LNCAP (cell line): ENCODE results near the gene PATJ.

Source experiments
- CTCF ChIP-seq: fragments of 450-650 bp; IDR thresholded peaks from 2 replicates; pipeline ENCODE4 v1.5.1; 2017; ENCODE audit warnings: mild to moderate bottlenecking

The PATJ gene

DNA sequence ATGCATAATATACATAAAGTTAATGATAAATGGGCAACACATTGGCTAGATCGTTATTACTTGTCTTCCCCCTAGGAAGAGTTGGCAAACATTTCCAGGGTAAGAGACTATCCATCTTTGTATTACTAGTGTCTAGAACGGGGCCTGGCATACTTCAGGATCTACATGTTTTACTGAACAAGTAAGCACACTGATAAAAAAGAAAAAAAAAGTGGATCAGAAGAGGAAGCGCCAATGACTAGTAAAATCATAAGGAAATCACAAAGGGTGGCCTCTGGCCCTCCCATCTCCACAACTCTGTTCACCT is 17.8 kb upstream of the PATJ start:
- no peak for TF ChIP-seq CTCF

- no peak for TF ChIP-seq CTCF
These were observed 17.2 kb upstream of the PATJ start, which contains the start of gene TM2D1 for GRCh38 chr1:61724813-61725694. Gene TM2D1, minus strand, starts transcription at chr1:61725141. Its CDS starts 21 bp downstream, at chr1:61725120.

GRCh38 chr1:61727544-61727943 is 14.7 kb upstream of the PATJ start:
- TF ChIP-seq CTCF, result no peak

DNA sequence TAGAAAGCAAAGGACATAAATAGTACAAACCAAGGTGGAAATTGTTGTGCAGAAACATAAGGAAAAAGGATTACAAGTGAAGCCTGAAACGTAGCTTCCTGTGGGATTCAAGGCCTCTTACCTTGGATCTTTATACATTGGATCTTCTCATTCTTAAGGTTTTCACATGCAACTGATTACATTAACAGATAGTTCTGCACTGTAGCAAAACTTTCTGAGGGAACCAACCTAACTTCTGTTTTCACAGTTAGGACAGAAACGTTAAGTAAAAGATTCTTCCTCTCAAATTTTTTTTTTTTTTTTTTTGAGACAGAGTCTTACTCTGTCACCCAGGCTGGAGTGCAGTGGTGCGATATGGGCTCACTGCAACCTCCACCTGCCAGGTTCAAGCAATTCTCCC is 9.6 kb upstream of the PATJ start:
- TF ChIP-seq CTCF, result no peak

GRCh38 chr1:61740751-61741700 is 1.3 kb upstream of the PATJ start:
- no peak for TF ChIP-seq CTCF

- TF ChIP-seq CTCF, result no peak
These were observed 545 bp downstream of the PATJ start for GRCh38 chr1:61742620-61743430.

GRCh38 chr1:61743431-61743705 is 1.1 kb downstream of the PATJ start:
- TF ChIP-seq CTCF, result no peak
